LNCAP (cell line): ENCODE results near the gene CDH4.

Experiments used
- TF ChIP-seq, protein P1 (sequence below): fragments of 450-650 bp; IDR thresholded peaks from 2 replicates; pipeline ENCODE4 v1.5.1; 2017; ENCODE audit warnings: mild to moderate bottlenecking

The CDH4 gene

DNA sequence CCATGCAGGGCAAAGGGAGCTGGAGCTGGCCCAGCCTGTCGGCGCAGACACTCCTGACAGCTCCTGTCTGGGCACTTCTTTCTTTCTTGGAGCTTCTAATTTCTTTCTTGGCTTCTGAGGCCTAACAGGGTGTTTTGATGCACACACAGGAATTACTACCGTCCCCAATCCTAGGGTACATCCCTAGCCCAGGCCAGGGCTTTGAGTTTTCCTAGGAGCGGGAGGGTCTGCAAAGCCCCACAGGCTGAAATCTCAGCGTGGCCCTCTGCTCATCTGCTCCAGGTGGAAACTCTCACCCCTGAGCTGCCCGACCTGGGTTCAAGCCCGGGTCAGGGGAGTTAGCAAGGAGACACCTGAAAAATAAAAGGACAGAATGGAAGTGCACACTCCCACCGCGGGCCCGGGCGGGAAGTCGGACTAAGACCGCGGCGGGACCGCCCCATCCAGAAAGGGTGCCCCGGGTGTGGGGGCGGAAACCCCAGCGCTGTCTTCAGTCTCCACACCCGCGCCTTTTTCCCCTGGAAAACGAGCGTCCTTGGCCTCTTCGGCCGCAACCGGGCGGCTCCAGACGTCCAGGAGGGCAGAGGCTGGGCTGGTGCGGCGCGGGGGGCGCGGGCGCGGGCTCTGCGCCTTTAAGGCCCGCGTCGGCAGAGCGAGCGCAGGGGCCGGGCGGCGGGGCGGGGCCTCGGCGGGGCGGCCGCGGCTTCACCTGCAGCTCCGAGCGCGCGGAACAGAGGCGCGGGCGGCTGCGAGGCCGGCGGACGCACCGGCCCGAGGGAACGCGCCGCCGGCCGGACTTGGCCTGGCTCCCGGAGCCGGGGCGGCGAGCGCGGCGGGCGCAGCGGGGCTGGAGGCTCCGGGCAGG is at the start of gene CDH4:
Gene CDH4 (plus strand): TSS at position 733 of the 865 bp plus-strand sequence.
- TF ChIP-seq, protein P1, sequence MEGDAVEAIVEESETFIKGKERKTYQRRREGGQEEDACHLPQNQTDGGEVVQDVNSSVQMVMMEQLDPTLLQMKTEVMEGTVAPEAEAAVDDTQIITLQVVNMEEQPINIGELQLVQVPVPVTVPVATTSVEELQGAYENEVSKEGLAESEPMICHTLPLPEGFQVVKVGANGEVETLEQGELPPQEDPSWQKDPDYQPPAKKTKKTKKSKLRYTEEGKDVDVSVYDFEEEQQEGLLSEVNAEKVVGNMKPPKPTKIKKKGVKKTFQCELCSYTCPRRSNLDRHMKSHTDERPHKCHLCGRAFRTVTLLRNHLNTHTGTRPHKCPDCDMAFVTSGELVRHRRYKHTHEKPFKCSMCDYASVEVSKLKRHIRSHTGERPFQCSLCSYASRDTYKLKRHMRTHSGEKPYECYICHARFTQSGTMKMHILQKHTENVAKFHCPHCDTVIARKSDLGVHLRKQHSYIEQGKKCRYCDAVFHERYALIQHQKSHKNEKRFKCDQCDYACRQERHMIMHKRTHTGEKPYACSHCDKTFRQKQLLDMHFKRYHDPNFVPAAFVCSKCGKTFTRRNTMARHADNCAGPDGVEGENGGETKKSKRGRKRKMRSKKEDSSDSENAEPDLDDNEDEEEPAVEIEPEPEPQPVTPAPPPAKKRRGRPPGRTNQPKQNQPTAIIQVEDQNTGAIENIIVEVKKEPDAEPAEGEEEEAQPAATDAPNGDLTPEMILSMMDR = no peak

DNA sequence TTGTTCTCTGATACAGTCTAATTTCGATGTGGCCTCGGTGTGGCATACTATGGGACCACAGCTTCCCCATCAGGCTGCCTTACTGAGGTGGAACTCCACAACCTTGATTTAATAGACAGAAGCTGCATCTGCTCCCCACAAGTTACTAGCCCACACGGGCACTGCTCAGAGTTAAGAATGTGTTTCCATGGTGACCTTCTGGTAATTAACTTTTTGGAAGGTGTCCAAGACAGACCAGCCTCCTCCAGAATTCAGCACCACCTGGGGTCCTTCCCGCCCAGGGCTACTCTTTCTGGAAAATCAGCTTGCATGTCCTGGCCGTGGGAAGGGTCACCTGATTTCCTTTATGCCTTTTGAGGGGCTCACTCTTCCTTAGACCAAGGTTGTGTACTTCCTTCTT is 48.7 kb upstream of the CDH4 start:
- TF ChIP-seq, protein P1 = no peak

GRCh38 chr20:61204206-61204605 is 47.9 kb upstream of the CDH4 start:
- TF ChIP-seq, protein P1 = no peak

DNA sequence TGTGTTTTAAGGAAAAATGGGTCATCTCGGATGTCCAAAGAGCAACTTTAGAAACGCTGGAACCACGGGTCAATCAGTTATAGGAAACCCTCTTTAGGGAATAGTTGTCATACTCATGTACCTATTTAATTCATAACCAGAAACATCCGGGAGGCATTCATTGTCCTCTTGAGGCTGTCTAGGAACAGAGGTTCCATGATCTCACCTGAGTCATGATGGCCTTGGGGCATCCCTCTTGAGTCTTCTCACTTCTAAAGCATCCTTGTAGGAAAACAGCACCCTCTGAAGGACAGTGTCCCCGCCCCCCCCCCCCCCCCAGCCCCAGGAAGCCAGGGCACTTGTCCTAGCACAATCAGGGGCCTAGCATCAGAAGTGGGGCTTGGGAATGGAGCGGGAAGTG is 46.3 kb upstream of the CDH4 start:
- TF ChIP-seq, protein P1 = no peak

DNA sequence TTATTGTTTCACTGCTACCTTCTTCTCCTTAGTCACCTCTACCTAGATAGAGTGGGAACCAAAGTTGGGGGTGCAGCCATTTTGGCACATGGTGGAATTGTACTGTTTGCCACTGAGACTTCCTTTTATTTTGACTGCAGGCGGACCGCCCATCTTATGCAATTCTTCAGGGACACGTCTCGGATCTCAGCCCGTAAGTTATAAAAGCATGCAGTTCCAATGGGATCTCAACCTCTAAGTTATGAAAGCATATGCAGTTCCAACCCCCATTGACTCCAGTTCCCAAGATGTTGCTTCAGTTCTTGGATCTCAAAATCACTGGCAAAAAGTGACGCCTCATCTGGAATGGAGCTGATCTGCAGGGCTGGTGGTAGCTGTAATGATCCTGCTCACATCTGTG is 41.2 kb upstream of the CDH4 start:
- TF ChIP-seq, protein P1 = no peak

DNA sequence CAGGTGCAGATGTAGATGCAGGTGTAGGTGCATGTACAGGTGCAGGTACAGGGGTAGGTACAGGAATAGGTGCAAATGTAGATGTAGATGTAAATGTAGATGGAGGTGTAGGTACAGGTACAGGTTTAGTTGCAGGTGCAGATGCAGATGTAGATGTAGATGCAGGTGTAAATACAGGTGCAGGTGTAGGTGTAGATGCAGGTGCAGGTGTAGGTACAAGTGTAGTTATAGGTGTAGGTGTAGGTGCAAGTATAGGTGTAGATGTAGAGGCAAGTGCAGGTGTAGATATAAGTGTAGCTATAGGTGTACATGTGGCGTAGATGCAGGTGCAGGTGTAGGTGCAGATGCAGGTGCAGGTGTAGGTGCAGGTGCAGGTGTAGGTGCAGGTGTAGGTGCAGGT is 34.2 kb upstream of the CDH4 start:
- TF ChIP-seq, protein P1 = no peak

DNA sequence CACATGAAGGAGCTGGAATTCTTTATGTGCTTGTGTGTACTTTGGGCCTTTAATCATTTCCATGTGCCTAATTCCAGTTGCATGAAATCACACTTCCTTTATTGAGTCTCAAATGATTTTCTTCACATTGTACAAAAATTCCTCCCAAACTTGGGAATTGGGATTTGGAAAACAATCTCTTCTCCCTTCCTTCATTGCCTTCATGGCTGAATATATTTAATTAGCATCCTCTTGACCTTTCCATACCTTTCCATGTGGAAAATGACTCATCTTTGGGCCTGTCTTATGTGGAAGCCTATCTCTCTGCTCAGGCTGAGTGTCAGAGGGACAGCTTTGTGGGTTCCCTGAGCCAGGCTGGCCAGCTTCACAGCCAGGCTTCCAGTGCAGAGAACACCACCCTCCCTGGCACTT is 33.0 kb upstream of the CDH4 start:
- TF ChIP-seq, protein P1 = no peak
